CMK (cell line): ENCODE measurements around the gene FBXO33.
A peak's percentile ranks its signal among the peaks of the same experiment; 100 is the strongest.

Source experiments
- DNase-seq: peaks from one replicate; pipeline ENCODE4 v3.0.0-alpha.2; 2010; ENCODE audit warnings: low read depth

Gene FBXO33

GRCh38 chr14:39432179-39432618 lies at the start of gene FBXO33:
Gene FBXO33, minus strand, starts transcription at chr14:39432433. Its CDS starts 271 bp downstream, at chr14:39432162.
- DNase-seq = peak; percentile 68

GRCh38 chr14:39474416-39474911 lies 42.2 kb upstream of the FBXO33 start:
- DNase-seq = no peak

GRCh38 chr14:39472078-39472477 lies 39.8 kb upstream of the FBXO33 start:
- no peak for DNase-seq

GRCh38 chr14:39469094-39469710 lies 37.0 kb upstream of the FBXO33 start:
- DNase-seq = no peak

- DNase-seq = no peak
These were observed 35.8 kb upstream of the FBXO33 start for GRCh38 chr14:39467889-39468524.

GRCh38 chr14:39459795-39460478 lies 27.7 kb upstream of the FBXO33 start:
- DNase-seq = no peak

GRCh38 chr14:39456702-39457250 lies 24.5 kb upstream of the FBXO33 start:
- no peak for DNase-seq

- no peak for DNase-seq
These were observed 22.8 kb upstream of the FBXO33 start for GRCh38 chr14:39454906-39455539.

- DNase-seq = no peak
These were observed 20.4 kb upstream of the FBXO33 start for GRCh38 chr14:39452680-39453079.

GRCh38 chr14:39451811-39452210 lies 19.6 kb upstream of the FBXO33 start:
- no peak for DNase-seq

GRCh38 chr14:39447175-39447661 lies 15.0 kb upstream of the FBXO33 start:
- no peak for DNase-seq

GRCh38 chr14:39446131-39446744 lies 14.0 kb upstream of the FBXO33 start:
- DNase-seq = no peak

- DNase-seq = no peak
These were observed 10.1 kb upstream of the FBXO33 start for GRCh38 chr14:39442293-39442692.

- no peak for DNase-seq
These were observed 9.6 kb upstream of the FBXO33 start for GRCh38 chr14:39441805-39442204.

GRCh38 chr14:39440975-39441374 lies 8.7 kb upstream of the FBXO33 start:
- DNase-seq = no peak

- no peak for DNase-seq
These were observed 3.0 kb upstream of the FBXO33 start for GRCh38 chr14:39435241-39435640.

GRCh38 chr14:39434401-39434800 lies 2.2 kb upstream of the FBXO33 start:
- no peak for DNase-seq

GRCh38 chr14:39433452-39433813 lies 1.2 kb upstream of the FBXO33 start:
- DNase-seq = no peak

GRCh38 chr14:39432619-39433451 lies 602 bp upstream of the FBXO33 start:
- peak; percentile 18 for DNase-seq

- no peak for DNase-seq
These were observed 636 bp downstream of the FBXO33 start for GRCh38 chr14:39431416-39432178.
